ENCODE measurements around the gene DPH3.

The DPH3 gene

GRCh38 chr3:16298891-16299290 lies 34.1 kb upstream of the DPH3 start:
- TF ChIP-seq TEAD4 (IDR thresholded peaks at IDR 0.05) (no peak), REST (IDR thresholded peaks at IDR 0.05; ENCODE audit: low read depth) (no peak), FOXM1 (IDR thresholded peaks at IDR 0.05; ENCODE audit: borderline replicate concordance, low read depth) (no peak), TAF1 (IDR thresholded peaks at IDR 0.05; ENCODE audit: low read depth) (no peak), EP300 (IDR thresholded peaks at IDR 0.05; ENCODE audit: borderline replicate concordance) (no peak), USF1 (IDR thresholded peaks at IDR 0.05) (no peak), TCF12 (IDR thresholded peaks at IDR 0.05; ENCODE audit: low read depth) (no peak), CEBPB (IDR thresholded peaks at IDR 0.05) (no peak), YY1 (IDR thresholded peaks at IDR 0.05; ENCODE audit: low read depth) (no peak), RAD21 (IDR thresholded peaks at IDR 0.05; ENCODE audit: low read depth) (no peak), EGR1 (IDR thresholded peaks at IDR 0.05) (no peak), NFIC (IDR thresholded peaks at IDR 0.05) (no peak)

- TF ChIP-seq YY1 (IDR thresholded peaks at IDR 0.05; ENCODE audit: low read depth) (no peak), MAX (IDR thresholded peaks at IDR 0.05) (no peak), ZBTB7A (IDR thresholded peaks at IDR 0.05; ENCODE audit: low read depth) (no peak), TCF12 (IDR thresholded peaks at IDR 0.05; ENCODE audit: low read depth) (no peak), NFIC (IDR thresholded peaks at IDR 0.05) (no peak), CEBPB (IDR thresholded peaks at IDR 0.05) (no peak), REST (IDR thresholded peaks at IDR 0.05; ENCODE audit: low read depth) (no peak), FOXM1 (IDR thresholded peaks at IDR 0.05; ENCODE audit: borderline replicate concordance, low read depth) (no peak), CREB1 (IDR thresholded peaks at IDR 0.05; ENCODE audit: low read depth) (no peak), EGR1 (IDR thresholded peaks at IDR 0.05) (no peak), USF1 (IDR thresholded peaks at IDR 0.05) (no peak), TAF1 (IDR thresholded peaks at IDR 0.05; ENCODE audit: low read depth) (no peak), RAD21 (IDR thresholded peaks at IDR 0.05; ENCODE audit: low read depth) (no peak), EP300 (IDR thresholded peaks at IDR 0.05; ENCODE audit: borderline replicate concordance) (no peak), TEAD4 (IDR thresholded peaks at IDR 0.05) (no peak)
Measured at GRCh38 chr3:16297997-16298885, 33.5 kb upstream of the DPH3 start.

- TF ChIP-seq FOXM1 (IDR thresholded peaks at IDR 0.05; ENCODE audit: borderline replicate concordance, low read depth) (no peak), RAD21 (IDR thresholded peaks at IDR 0.05; ENCODE audit: low read depth) (no peak), USF1 (IDR thresholded peaks at IDR 0.05) (no peak), TAF1 (IDR thresholded peaks at IDR 0.05; ENCODE audit: low read depth) (no peak), TEAD4 (IDR thresholded peaks at IDR 0.05) (no peak), TCF12 (IDR thresholded peaks at IDR 0.05; ENCODE audit: low read depth) (no peak), EGR1 (IDR thresholded peaks at IDR 0.05) (no peak), REST (IDR thresholded peaks at IDR 0.05; ENCODE audit: low read depth) (no peak), ZBTB7A (IDR thresholded peaks at IDR 0.05; ENCODE audit: low read depth) (no peak), YY1 (IDR thresholded peaks at IDR 0.05; ENCODE audit: low read depth) (no peak), EP300 (IDR thresholded peaks at IDR 0.05; ENCODE audit: borderline replicate concordance) (no peak), CEBPB (IDR thresholded peaks at IDR 0.05) (no peak), CREB1 (IDR thresholded peaks at IDR 0.05; ENCODE audit: low read depth) (no peak), MAX (IDR thresholded peaks at IDR 0.05) (no peak), NFIC (IDR thresholded peaks at IDR 0.05) (no peak)
Measured at GRCh38 chr3:16295298-16295890, 30.7 kb upstream of the DPH3 start.
